GM19043 (cell line): Measurements from ENCODE around the gene GNPDA2.

ENCODE experiments used
- ATAC-seq: cut with Tn5 transposase; IDR thresholded peaks from one replicate; pipeline ENCODE4 v1.9.1; 2021; ENCODE audit warnings: low read depth; ENCODE audit not compliant: unreplicated experiment

Gene GNPDA2

DNA sequence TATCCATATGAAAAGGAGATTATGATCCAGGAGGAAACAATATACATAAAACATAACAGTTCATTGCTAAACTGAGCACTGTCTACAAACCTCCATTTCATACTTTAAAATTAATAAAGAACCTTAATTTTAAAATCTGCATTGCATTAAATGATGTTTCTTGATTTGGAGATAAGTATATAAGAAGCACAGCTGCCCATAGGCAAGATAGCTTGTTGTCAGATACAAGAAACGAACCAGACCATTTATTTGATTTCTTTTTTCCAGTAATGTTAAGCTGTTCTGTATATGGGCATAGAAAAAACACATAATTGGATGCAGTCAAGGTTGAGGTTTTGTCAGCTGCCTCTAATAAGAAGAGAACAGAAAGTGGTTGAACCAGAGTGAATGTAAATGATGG lies 41.7 kb downstream of the GNPDA2 start:
- no peak for ATAC-seq

DNA sequence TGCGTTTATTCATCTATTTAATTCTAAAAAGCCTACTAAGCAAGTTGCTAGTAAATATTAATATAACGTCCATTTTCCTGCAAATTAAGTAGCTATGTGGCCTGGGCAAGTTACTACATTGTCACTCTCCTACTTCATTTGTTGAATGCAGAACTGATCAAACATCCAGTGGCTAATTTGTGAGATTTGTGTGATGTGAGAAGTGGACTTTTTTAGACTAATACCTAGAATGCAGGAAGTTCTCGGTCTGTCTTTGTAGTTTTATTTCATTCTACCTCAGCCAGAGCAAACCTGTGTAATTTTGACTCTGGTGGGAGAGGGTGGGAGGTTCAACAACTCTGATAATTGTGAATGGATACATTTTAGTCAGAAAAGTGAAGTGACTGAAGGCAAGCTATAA lies 47.3 kb downstream of the GNPDA2 start:
- ATAC-seq = peak; percentile 0

DNA sequence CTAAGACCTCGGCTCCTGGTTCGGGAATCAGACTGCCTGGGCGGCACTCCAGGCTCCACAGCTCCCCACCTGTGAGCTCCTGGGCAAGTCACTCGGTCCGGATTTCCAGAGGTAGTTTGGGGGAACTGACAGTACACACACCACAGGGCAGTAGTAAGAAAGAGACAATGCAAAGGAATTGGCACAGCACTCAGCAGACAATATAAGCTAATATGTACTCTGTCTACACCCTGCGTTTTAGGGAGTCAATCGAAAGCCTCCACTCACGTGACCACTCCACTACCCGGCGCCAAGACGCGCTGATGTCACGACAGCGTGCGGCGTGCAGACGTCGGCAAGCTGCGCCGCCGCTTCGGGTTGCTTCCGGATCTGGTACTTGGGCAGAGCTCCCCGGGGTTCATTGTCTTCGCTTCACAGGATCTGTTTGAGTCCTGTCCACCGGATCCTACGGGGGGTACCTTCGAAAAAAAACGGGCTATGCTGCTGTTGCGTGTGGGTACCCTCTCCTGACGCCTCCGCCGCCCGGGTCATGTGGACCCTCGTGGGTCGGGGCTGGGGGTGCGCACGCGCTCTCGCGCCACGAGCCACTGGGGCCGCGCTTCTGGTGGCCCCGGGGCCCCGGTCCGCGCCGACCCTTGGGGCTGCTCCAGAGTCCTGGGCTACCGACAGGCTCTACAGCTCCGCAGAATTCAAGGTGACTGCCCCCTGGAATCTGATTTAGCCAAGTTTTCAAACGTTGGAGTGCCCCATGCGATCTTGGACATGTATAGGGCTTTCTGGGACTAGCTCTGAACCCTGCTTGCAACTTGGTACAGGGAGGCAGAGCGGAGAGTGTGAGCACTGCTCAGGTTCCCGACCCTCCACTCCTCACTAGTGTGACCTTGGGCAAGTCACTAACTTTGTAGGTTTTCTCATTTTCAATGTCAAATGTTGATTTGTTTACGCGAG lies 48.0 kb downstream of the GNPDA2 start, which contains the start of gene GUF1:
Gene GUF1 (plus strand): TSS at position 327 of the 948 bp plus-strand sequence. CDS start 203 bp downstream, at position 530.
- ATAC-seq = peak; percentile 95

DNA sequence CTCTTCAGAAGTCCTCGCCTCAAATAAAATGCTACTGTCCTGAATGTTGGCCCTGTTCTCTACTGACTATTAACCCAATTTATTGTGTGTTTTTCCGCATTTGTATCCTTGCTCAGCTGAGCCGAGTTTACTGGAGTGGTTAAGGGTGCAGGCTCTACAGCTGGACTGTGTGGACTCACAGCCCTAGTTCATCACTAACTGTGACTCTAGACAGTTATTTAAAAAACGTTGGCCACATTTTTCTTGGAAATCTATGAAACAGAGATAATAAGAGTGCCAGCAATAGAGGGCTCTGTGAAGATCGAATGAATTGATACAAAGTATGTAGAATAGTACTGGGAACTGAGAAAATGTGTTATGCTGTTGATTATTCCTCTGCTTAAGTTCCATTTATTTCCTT lies 51.0 kb downstream of the GNPDA2 start:
- no peak for ATAC-seq

DNA sequence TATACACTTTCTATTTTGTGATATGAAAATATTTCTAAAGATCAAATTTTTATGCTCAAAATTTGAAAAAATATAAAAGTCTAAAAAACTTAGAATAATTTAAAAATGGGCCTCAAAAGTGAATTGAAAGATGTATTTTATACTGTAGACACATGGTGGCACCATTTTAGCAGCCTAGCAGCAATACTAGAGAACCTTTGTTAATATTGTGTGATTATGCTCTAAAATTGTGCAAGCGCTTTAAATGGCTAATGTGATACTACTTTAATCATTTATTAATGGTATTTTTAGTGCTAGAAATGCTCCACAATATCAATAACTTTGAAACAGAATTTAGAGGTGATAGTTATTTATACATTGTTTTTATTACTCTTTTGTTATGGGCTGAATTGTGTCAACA lies 51.9 kb downstream of the GNPDA2 start:
- no peak for ATAC-seq

DNA sequence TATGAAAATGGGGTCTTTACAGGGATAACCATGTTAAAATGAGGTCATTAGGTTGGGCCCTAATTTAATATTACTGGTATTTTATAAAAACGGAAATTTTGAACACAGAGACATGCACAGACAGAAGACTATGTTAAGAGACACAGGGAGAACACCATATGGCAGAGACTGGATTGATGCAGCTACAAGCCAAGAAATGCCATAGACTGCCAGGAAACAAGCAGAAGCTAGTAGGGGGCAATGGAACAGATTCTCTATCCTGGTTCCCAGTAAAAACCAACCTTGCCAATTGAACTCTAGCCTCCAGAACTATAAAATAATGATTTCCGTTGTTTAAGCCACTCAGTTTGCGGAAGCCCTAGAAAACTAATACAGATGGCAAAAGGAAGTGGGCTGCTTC lies 54.7 kb downstream of the GNPDA2 start:
- no peak for ATAC-seq

DNA sequence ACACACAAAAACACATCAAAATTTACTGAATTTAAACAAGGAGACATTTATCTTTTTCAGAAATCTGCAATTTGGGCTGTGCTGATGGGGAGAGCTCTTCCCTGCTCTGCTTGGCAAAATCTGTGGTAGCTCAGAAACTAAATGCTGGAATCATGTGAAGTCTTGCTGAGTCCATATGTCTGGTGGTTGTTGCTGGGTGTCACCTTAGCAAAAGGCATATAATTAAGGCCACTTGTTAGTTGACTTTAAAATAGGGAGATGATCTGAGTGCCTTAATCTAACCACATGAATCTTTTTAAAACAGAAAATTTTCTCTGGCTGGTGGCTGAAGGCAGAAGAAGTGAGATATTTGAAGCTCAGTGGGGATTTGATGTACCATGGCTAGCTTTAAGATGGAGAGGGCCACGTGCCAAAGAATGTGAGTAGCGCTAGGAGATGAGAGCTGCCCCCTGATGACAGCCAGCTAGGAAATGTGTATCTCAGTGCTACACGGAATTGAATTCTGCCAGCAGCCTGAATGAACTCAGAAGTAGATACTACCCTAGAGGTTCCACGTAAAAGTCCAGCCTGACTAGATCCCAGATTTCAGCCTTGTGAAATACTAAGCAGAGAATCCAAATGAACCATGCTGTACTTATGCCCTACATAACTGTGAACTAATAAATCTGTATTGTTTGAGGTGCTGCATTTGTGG lies 55.7 kb downstream of the GNPDA2 start:
- no peak for ATAC-seq

GRCh38 chr4:44668526-44668925 lies 57.8 kb downstream of the GNPDA2 start:
- no peak for ATAC-seq

GRCh38 chr4:44663539-44664263 lies 62.7 kb downstream of the GNPDA2 start:
- no peak for ATAC-seq

DNA sequence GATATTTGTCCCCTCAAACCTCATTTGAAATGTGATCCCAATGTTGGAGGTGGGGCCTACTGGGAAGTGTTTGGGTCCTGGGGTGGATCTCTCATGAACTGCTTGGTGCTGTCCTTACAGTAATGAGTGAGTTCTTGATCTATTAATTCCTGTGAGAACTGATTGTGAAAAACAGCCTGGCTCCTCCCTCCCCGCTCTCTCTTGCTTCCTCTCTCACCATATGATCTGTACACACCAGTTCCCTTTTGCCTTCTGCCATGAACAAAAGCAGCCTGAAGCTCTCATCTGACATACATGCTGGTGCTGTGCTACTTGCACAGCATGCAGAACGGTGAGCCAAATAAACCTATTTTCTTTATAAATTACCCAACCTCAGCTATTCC lies 63.7 kb downstream of the GNPDA2 start:
- ATAC-seq = peak; percentile 59

DNA sequence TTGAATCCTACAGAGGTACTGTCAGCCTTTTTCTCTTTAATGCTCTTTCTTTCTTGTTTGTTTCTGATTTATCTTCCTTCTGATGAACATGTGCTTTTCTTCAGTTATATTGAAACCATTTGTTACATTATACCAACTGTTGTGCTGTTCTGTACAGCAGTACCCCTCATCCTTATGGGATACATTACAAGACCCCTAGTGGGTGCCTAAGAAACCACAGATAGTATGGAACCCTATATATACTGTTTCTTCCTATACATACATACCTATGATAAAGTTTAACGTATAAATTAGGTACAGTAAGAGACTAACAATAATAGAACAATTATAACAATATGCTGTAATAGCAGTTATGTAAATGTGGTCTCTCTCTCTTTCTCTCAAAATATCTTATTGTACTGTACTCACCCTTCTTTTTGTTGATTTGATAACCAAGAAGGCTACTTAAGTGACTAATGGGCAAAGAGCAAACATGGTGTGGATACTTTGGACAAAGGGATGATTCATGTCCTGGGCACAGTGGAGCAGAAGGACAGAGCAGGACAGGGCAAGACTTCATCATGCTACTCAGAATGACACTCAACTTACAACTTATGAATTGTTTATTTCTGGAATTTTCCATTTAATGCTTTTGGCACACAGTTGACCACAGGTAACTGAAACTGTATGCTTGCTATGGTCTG lies 64.3 kb downstream of the GNPDA2 start:
- ATAC-seq = no peak

GRCh38 chr4:44660396-44660795 lies 66.0 kb downstream of the GNPDA2 start:
- ATAC-seq = no peak

DNA sequence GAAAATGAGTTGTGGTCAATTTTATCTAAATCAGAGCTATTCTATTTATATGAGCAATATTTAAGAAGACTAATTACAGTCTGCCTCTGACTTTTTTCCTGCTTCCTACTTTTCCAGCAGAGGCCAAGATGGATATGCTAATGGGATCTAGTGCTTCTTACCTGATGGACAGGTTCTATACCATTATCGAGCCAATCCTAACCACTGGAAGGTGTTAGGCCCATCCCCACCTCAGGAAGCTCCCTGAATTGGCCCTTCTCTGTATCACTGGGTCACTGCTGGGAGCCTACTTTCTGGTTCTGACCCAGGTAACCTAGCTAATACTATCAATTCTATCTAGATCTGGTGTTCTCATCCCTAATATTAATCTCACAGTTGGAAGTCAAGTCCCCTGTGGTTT lies 74.4 kb downstream of the GNPDA2 start:
- no peak for ATAC-seq
